ENCODE measurements around the gene TSHZ3.

The TSHZ3 gene

GRCh38 chr19:31290931-31291590, 58.2 kb downstream of the TSHZ3 start:
- no peak for TF ChIP-seq CTCF (IDR thresholded peaks at IDR 0.05; ENCODE audit: low read length, missing control alignments)
- H3K4me3 ChIP-seq (replicated peaks; ENCODE audit: low read depth, low read length), result no peak overlapping the region
- no peak for DNase-seq (ENCODE audit: low read depth)

GRCh38 chr19:31289976-31290375, 59.3 kb downstream of the TSHZ3 start:
- no peak for TF ChIP-seq CTCF (IDR thresholded peaks at IDR 0.05; ENCODE audit: low read length, missing control alignments)
- no peak overlapping the region for H3K4me3 ChIP-seq (replicated peaks; ENCODE audit: low read depth, low read length)
- DNase-seq (ENCODE audit: low read depth), result no peak

- no peak for DNase-seq (ENCODE audit: low read depth)
- TF ChIP-seq CTCF (IDR thresholded peaks at IDR 0.05; ENCODE audit: low read length, missing control alignments), result no peak
- no peak overlapping the region for H3K4me3 ChIP-seq (replicated peaks; ENCODE audit: low read depth, low read length)
Measured at GRCh38 chr19:31289381-31289880, 59.8 kb downstream of the TSHZ3 start.

- DNase-seq (ENCODE audit: low read depth), result no peak
- TF ChIP-seq CTCF (IDR thresholded peaks at IDR 0.05; ENCODE audit: low read length, missing control alignments), result no peak
- no peak overlapping the region for H3K4me3 ChIP-seq (replicated peaks; ENCODE audit: low read depth, low read length)
Measured at GRCh38 chr19:31286491-31286890, 62.7 kb downstream of the TSHZ3 start.

- H3K4me3 ChIP-seq (replicated peaks; ENCODE audit: low read depth, low read length), result peak overlapping the region; percentile 17
- no peak for TF ChIP-seq CTCF (IDR thresholded peaks at IDR 0.05; ENCODE audit: low read length, missing control alignments)
- DNase-seq (ENCODE audit: low read depth), result peak; percentile 65
Measured at GRCh38 chr19:31285744-31286143, 63.5 kb downstream of the TSHZ3 start.

GRCh38 chr19:31284621-31285020, 64.6 kb downstream of the TSHZ3 start:
- no peak for DNase-seq (ENCODE audit: low read depth)
- TF ChIP-seq CTCF (IDR thresholded peaks at IDR 0.05; ENCODE audit: low read length, missing control alignments), result no peak
- no peak overlapping the region for H3K4me3 ChIP-seq (replicated peaks; ENCODE audit: low read depth, low read length)

- no peak for TF ChIP-seq CTCF (IDR thresholded peaks at IDR 0.05; ENCODE audit: low read length, missing control alignments)
- no peak for DNase-seq (ENCODE audit: low read depth)
- H3K4me3 ChIP-seq (replicated peaks; ENCODE audit: low read depth, low read length), result no peak overlapping the region
Measured at GRCh38 chr19:31283701-31284100, 65.5 kb downstream of the TSHZ3 start.

Data from fibroblast of pulmonary artery (primary cell).